HepG2 (cell line): Measurements from ENCODE around the gene NME7. TPM values are rescaled to one million over a fixed set of nuclear protein-coding genes. Genes with fewer than 3 reads are reported as not detected.

Experiments
- ATAC-seq: fragments of 200-7000 bp; cut with Tn5 transposase; 3 replicates; pipeline ENCODE4 v1.9.1; 2020; ENCODE audit warnings: mild to moderate bottlenecking, moderate library complexity
- BruUV-seq: library from RNA; stranded (reverse); fragments of 400-500 nt; replicated peaks from 2 replicates; lab custom pipeline; 2021; lab: Mats Ljungman, UMichigan
- CTCF ChIA-PET: fragments of 300-600 bp; formaldehyde crosslinking; extraction: SDS; loops from one replicate; lab custom pipeline; 2021; ENCODE audit warnings: low total read pairs, inconsistent platforms, low intra/inter-chr PET ratio; lab: Yijun Ruan, JAX
- POLR2A ChIA-PET: fragments of 350-600 bp; sonication (Branson Sonifier 250); formaldehyde crosslinking; loops from one replicate; lab custom pipeline; 2020; ENCODE audit warnings: antibody characterized with exemption, inconsistent platforms; lab: Yijun Ruan, JAX
- DNase-seq: peaks from one replicate; pipeline ENCODE4 v3.0.0-alpha.2; 2015; ENCODE audit warnings: low spot score
- FAIRE-seq: peaks from 3 replicates; lab custom pipeline; 2011; peaks lifted over from hg19 to GRCh38; lab: Jason Lieb, UNC
- H2AFZ ChIP-seq: one replicate; pipeline ENCODE4 v1.6.1; 2011; ENCODE audit warnings: low read length, inconsistent platforms
- H3K27ac ChIP-seq: fragments of 300-600 bp; 3 replicates; pipeline ENCODE4 v1.8.0; 2011; ENCODE audit warnings: mixed run types, mild to moderate bottlenecking, mixed read lengths, low read length, inconsistent platforms; ENCODE audit not compliant: insufficient read depth; ENCODE audit errors: extremely low read length
- H3K27me3 ChIP-seq, 2 experiments: fragments of 200-600 bp in 1 of 2; 2 replicates in 1 of 2; 3 replicates in 1 of 2; pipeline versions ENCODE4 v1.6.0 to v1.8.0; 2011; ENCODE audit warnings: low read length in 2 of 2, mild to moderate bottlenecking in 2 of 2, moderate library complexity in 2 of 2, inconsistent platforms in 1 of 2; ENCODE audit not compliant: insufficient read depth in 2 of 2, control insufficient read depth in 1 of 2
- H3K36me3 ChIP-seq, 2 experiments: fragments of 200-600 bp in 1 of 2; replicated peaks in 1 of 2; 2 replicates in 1 of 2; 3 replicates in 1 of 2; pipeline versions ENCODE4 v1.5.1 to v1.8.0; 2011; ENCODE audit warnings: low read length in 2 of 2, inconsistent platforms in 1 of 2; ENCODE audit not compliant: insufficient read depth in 2 of 2, control insufficient read depth in 1 of 2
- H3K4me1 ChIP-seq: 2 replicates; pipeline ENCODE4 v1.5.1; 2012; ENCODE audit warnings: low read length, inconsistent platforms; ENCODE audit not compliant: insufficient read depth
- H3K4me2 ChIP-seq: 2 replicates; pipeline ENCODE4 v1.6.0; 2011; ENCODE audit warnings: low read depth, low read length, inconsistent platforms
- H3K4me3 ChIP-seq, 3 experiments: fragments of 200-600 bp in 1 of 3; sonication (generic), shearing (Covaris generic) in 1 of 3; replicated peaks in 1 of 3; 2 replicates each; pipeline ENCODE4 v1.5.1; 2011 to 2016; ENCODE audit warnings: low read length in 3 of 3, inconsistent platforms in 2 of 3, low read depth in 2 of 3, mild to moderate bottlenecking in 2 of 3, control low read depth in 1 of 3, mixed read lengths in 1 of 3; ENCODE audit not compliant: insufficient read depth in 1 of 3
- H3K79me2 ChIP-seq: one replicate; pipeline ENCODE4 v1.6.1; 2011; ENCODE audit warnings: low read length, inconsistent platforms; ENCODE audit not compliant: insufficient read depth
- H3K9ac ChIP-seq: 2 replicates; pipeline ENCODE4 v1.6.0; 2011; ENCODE audit warnings: mild to moderate bottlenecking, low read depth, low read length, inconsistent platforms; ENCODE audit not compliant: insufficient read depth
- H3K9me3 ChIP-seq: 2 replicates; pipeline ENCODE4 v1.5.1; 2012; ENCODE audit warnings: mild to moderate bottlenecking, low read length
- H4K20me1 ChIP-seq: 2 replicates; pipeline ENCODE4 v1.6.0; 2011; ENCODE audit warnings: inconsistent platforms, mild to moderate bottlenecking, low read length, moderate library complexity; ENCODE audit not compliant: insufficient read depth
- DRAP1 ChIP-seq: IDR thresholded peaks from 2 replicates; pipeline ENCODE4 v1.6.1; 2016; ENCODE audit warnings: missing genetic modification reagents, missing compliant biosample characterization
- GPN1 ChIP-seq: sonication (generic); formaldehyde crosslinking; IDR thresholded peaks from 2 replicates; pipeline ENCODE4 v1.5.1; 2020; ENCODE audit warnings: missing genetic modification reagents, borderline replicate concordance
- PHF20 ChIP-seq: sonication (generic); formaldehyde crosslinking; IDR thresholded peaks from 2 replicates; pipeline ENCODE4 v1.5.0; 2020; ENCODE audit warnings: mild to moderate bottlenecking, missing genetic modification reagents
- TBL1XR1 ChIP-seq: fragments of 150-350 bp; IDR thresholded peaks from 2 replicates; pipeline ENCODE4 v1.6.1; 2014; ENCODE audit warnings: borderline replicate concordance, low read length; ENCODE audit not compliant: partially characterized antibody
- ZEB1 ChIP-seq: IDR thresholded peaks from 2 replicates; pipeline ENCODE4 v1.6.1; 2012; ENCODE audit warnings: mild to moderate bottlenecking, low read depth, inconsistent platforms; ENCODE audit not compliant: insufficient replicate concordance
- ZNF296 ChIP-seq: sonication (generic); formaldehyde crosslinking; conservative IDR thresholded peaks from 2 replicates; pipeline ENCODE4 v1.5.0; 2020; ENCODE audit warnings: mild to moderate bottlenecking, missing genetic modification reagents
- ZNF501 ChIP-seq: sonication (generic); formaldehyde crosslinking; IDR thresholded peaks from 2 replicates; pipeline ENCODE4 v1.5.1; 2020; ENCODE audit warnings: mild to moderate bottlenecking, moderate library complexity, missing genetic modification reagents
- ZNF878 ChIP-seq: sonication (generic); formaldehyde crosslinking; IDR thresholded peaks from 2 replicates; pipeline ENCODE4 v1.8.1; 2023; ENCODE audit warnings: mild to moderate bottlenecking, missing genetic modification reagents, moderate library complexity
- in situ Hi-C: cut with HindIII; loops from 2 replicates; pipeline ENCODE4 v1.10.0; 2017; ENCODE audit warnings: low pct_unique_long_range_greater_than_20kb; ENCODE audit not compliant: extremely low pct_ligation_motif_present
- intact Hi-C: fragments of 100-400 bp; cut with micrococcal nuclease; formaldehyde crosslinking; loops from one replicate; pipeline ENCODE4 v1.10.0; 2022; ENCODE audit not compliant: unreplicated experiment
- polyA plus RNA-seq, 8 experiments: library from polyadenylated mRNA; depleted of rRNA in 3 of 8; stranded (reverse) in 7 of 8; unstranded in 1 of 8; fragments of >200 nt; fragmentation: Illumina TruSeq in 4 of 8; extraction: Trizol in 4 of 8; gene quantifications; 2 replicates each; pipeline versions ENCODE4 v1.2.1 to v1.2.3, GENCODE V29; 2011 to 2016; ENCODE audit warnings: low read depth in 4 of 8, missing spikeins in 1 of 8, mixed read lengths in 1 of 8; ENCODE audit not compliant: insufficient read depth in 1 of 8
- total RNA-seq, 5 experiments: library from RNA; depleted of rRNA; stranded (reverse); fragments of >200 nt; fragmentation: Illumina TruSeq; extraction: Trizol; gene quantifications; 2 replicates each; pipeline ENCODE4 v1.2.3, GENCODE V29; 2016; ENCODE audit warnings: low read depth in 1 of 5
- TF ChIP-seq, protein P1 (sequence below): sonication (generic); formaldehyde crosslinking; IDR thresholded peaks from 2 replicates; pipeline ENCODE4 v1.8.1; 2022; ENCODE audit warnings: mild to moderate bottlenecking, missing genetic modification reagents

The NME7 gene
- total and polyA plus RNA-seq, 2 of the 13 experiments (the other 11 are each of a cell fraction or from before 2014, with no cell fraction given): 9.4 to 22.5 TPM

GRCh38 chr1:169390303-169390702 is 22.7 kb upstream of the NME7 start:
- no peak for FAIRE-seq
- H3K4me3 ChIP-seq: no peak overlapping the region
- no peaks in the 10 kb centered on the region for H3K79me2 ChIP-seq
- BruUV-seq: no TSS peak
- no peaks in the 10 kb centered on the region for H4K20me1 ChIP-seq
- no peak overlapping the region for H3K4me2 ChIP-seq
- H3K9ac ChIP-seq: no peak overlapping the region
- intact Hi-C loops: no loop called here
- no peaks in the 10 kb centered on the region for H3K4me1 ChIP-seq
- ATAC-seq: no peak
- no peak for TF ChIP-seq ZNF501
- no peak for TF ChIP-seq ZNF878 (CRISPR knock-in tag)
- TF ChIP-seq DRAP1 (CRISPR knock-in tag): no peak
- TF ChIP-seq, protein P1, sequence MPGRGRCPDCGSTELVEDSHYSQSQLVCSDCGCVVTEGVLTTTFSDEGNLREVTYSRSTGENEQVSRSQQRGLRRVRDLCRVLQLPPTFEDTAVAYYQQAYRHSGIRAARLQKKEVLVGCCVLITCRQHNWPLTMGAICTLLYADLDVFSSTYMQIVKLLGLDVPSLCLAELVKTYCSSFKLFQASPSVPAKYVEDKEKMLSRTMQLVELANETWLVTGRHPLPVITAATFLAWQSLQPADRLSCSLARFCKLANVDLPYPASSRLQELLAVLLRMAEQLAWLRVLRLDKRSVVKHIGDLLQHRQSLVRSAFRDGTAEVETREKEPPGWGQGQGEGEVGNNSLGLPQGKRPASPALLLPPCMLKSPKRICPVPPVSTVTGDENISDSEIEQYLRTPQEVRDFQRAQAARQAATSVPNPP (CRISPR knock-in tag): no peak
- TF ChIP-seq GPN1 (CRISPR knock-in tag): no peak
- no peak for TF ChIP-seq PHF20 (CRISPR knock-in tag)
- no peak for DNase-seq
- H2AFZ ChIP-seq: no peak overlapping the region
- no peak overlapping the region for H3K27ac ChIP-seq
- peaks cover 3 to 9% of the 10 kb centered on the region in 2 experiments; a peak in 2 of 5 replicates for H3K36me3 ChIP-seq
- H3K27me3 ChIP-seq: no peaks in the 10 kb centered on the region
- ChIA-PET CTCF (no interaction called here), POLR2A (no interaction called here)
- no peaks in the 10 kb centered on the region for H3K9me3 ChIP-seq
- in situ Hi-C loops: no loop called here

DNA sequence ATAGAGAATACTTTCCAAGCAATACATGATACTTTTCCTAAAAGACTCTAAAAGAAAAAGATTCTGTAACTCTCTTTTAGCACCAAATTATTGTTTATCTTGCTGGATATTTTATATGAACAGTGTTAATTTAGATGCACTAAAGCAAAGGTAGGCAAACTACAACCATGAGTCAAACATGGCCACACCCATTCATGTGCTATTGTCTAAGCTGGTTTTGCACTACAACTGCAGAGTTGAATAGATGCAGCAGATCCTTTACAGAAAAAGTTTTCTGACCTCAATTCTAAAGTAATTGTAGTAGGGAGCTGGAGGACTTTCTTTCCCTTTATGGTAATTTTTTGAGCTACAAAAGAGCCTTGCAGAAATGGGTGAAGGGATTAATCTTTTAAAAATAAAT is 19.8 kb upstream of the NME7 start:
- no TSS peak for BruUV-seq
- POLR2A ChIA-PET: no interaction called here
- DNase-seq: no peak

More for the DNA sequence above, 19.8 kb upstream of the NME7 start:
- no peak for ATAC-seq
- TF ChIP-seq ZEB1 (no peak), ZNF296 (CRISPR knock-in tag) (no peak), TBL1XR1 (no peak)
- TF ChIP-seq, all 625 proteins: peak for 0
- CTCF ChIA-PET: no interaction called here
- no peaks in the 10 kb centered on the region for H4K20me1 ChIP-seq
- no peak for FAIRE-seq
- H3K36me3 ChIP-seq: peaks cover 3 to 14% of the 10 kb centered on the region in 2 experiments; a peak in 3 of 5 replicates
- no peak overlapping the region for H2AFZ ChIP-seq
- H3K9ac ChIP-seq: no peak overlapping the region
- H3K9me3 ChIP-seq: no peaks in the 10 kb centered on the region
- intact Hi-C loops: no loop called here
- no peak overlapping the region for H3K4me3 ChIP-seq
- no peaks in the 10 kb centered on the region for H3K79me2 ChIP-seq
- in situ Hi-C loops: no loop called here
- no peaks in the 10 kb centered on the region for H3K4me1 ChIP-seq
- H3K4me2 ChIP-seq: no peak overlapping the region
- no peak overlapping the region for H3K27ac ChIP-seq
- H3K27me3 ChIP-seq: no peaks in the 10 kb centered on the region
